Measurements from ENCODE around the gene HYAL3. TPM values are rescaled to one million over a fixed set of nuclear protein-coding genes. Genes with fewer than 3 reads are reported as not detected.

The HYAL3 gene
- polyA plus RNA-seq, 1 experiment, result 3.0 TPM

DNA sequence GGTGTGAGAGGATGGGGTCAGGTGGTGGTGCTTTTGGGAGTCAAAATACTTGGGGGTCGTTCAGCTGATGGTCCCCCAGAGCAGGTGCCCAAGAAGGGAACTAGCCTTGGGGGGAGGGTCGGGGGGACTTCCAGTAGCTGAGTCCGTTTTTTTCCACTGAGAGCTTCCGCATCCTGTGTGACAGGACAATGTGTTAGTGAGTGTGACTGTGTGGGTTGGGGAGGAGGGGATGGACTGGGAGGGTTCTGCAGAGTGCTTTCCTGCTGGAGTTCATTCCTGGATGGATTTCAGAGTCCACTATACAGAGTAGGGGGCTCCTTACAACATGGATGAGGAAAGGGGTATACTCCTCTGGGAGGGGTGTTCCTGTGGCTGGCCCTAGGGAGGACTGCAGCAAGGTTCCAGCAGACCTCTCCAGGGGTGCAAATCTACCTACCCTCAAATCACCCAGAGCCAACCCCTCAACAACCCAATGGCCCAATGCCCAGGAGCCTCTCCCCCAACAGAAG lies 23.9 kb upstream of the HYAL3 start:
- no peak for DNase-seq (ENCODE audit: low read depth, low spot score)
- Histone ChIP-seq H3K4me3 (ENCODE audit: low read depth, low read length) (no peak overlapping the region), H3K27me3 (ENCODE audit: control insufficient read depth, insufficient read depth, low read length) (no peaks in the 10 kb centered on the region), H3K27ac (ENCODE audit: low read depth, low read length) (no peak overlapping the region), H3K9me3 (ENCODE audit: control insufficient read depth, insufficient read depth, low read length) (no peaks in the 10 kb centered on the region; the same call in 1 of the 2 replicates)
- TF ChIP-seq, protein P1, sequence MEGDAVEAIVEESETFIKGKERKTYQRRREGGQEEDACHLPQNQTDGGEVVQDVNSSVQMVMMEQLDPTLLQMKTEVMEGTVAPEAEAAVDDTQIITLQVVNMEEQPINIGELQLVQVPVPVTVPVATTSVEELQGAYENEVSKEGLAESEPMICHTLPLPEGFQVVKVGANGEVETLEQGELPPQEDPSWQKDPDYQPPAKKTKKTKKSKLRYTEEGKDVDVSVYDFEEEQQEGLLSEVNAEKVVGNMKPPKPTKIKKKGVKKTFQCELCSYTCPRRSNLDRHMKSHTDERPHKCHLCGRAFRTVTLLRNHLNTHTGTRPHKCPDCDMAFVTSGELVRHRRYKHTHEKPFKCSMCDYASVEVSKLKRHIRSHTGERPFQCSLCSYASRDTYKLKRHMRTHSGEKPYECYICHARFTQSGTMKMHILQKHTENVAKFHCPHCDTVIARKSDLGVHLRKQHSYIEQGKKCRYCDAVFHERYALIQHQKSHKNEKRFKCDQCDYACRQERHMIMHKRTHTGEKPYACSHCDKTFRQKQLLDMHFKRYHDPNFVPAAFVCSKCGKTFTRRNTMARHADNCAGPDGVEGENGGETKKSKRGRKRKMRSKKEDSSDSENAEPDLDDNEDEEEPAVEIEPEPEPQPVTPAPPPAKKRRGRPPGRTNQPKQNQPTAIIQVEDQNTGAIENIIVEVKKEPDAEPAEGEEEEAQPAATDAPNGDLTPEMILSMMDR (IDR thresholded peaks at IDR 0.05; ENCODE audit: low read depth, low read length), result no peak
- ChIA-PET POLR2A (no interaction called here), CTCF (interaction anchor here (0.7 to 1.4 kb wide), 3 partner anchors 13 to 90 kb away, joined by 3 read pairs; no protein-coding TSS in a partner anchor)

DNA sequence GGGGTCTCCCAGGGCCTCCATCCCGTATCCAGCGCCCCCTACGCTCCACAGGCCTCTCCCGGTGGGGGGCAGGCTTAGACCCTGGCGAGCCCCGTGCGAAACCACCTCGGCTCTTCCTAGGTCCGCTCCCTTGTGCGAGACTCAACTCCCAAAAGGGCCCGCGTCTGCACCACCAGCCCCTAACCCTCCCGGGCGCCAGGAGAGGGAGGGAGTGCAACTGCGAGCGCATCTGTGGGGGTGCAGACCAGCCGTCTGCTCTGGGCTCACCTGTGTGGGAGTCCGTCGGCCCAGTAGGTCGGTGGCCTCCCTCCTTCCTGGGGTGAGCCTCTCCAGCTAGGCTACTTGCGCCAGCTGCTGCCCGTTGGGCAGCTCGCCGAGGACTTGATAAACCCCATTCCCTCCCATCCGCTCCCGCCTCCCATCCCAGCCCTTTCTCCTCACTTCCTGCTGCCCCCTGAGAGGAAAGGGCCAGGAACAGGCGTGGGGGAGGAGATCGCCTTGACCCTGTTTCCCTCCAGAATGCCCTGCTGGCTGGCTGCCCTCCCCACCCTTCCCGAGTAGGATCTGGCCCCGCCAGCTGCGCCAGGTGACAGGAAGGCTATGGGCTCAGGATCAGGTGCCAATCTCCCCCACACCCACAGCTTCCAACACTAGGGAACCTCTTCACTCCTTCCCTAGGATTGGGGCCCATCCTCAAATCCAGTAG lies 23.3 kb upstream of the HYAL3 start, which contains the start of gene HYAL2:
Gene HYAL2 (minus strand): TSS at position 360 of the 706 bp plus-strand sequence. CDS start 2,256 bp downstream, outside the sequence.
- Histone ChIP-seq H3K27ac (ENCODE audit: low read depth, low read length) (peak within 1 kb of the TSS; percentile 93), H3K27me3 (ENCODE audit: control insufficient read depth, insufficient read depth, low read length) (no peaks in the 10 kb centered on the region), H3K4me3 (ENCODE audit: low read depth, low read length) (peak within 1 kb of the TSS; percentile 83), H3K9me3 (ENCODE audit: control insufficient read depth, insufficient read depth, low read length) (no peaks in the 10 kb centered on the region; the same call in 1 of the 2 replicates)
- ChIA-PET POLR2A (no interaction called here), CTCF (interaction anchor here (0.7 to 1.4 kb wide), 2 partner anchors 14 to 62 kb away, joined by 3 read pairs; no protein-coding TSS in a partner anchor)
- no peak for DNase-seq (ENCODE audit: low read depth, low spot score)
- TF ChIP-seq, protein P1 (IDR thresholded peaks at IDR 0.05; ENCODE audit: low read depth, low read length), result no peak

DNA sequence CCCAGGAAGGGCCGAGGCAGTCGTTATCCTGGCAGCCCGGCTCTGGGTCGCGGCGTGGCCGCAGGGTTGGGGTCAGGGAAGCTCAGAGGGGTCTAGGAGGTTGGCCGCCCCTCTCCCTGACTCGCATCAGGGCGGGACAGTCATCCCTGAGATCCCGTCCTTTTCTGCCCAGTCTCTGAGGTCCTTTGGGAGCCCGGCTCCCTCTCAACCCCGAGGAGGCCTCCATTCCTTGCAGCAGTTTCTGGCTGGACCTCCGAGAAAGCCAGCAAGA lies 22.8 kb upstream of the HYAL3 start:
- no peak overlapping the region for H3K27ac ChIP-seq (ENCODE audit: low read depth, low read length)
- TF ChIP-seq, protein P1 (IDR thresholded peaks at IDR 0.05; ENCODE audit: low read depth, low read length), result no peak
- DNase-seq (ENCODE audit: low read depth, low spot score), result no peak
- peak overlapping the region; percentile 83 for H3K4me3 ChIP-seq (ENCODE audit: low read depth, low read length)
- no peaks in the 10 kb centered on the region; the same call in 1 of the 2 replicates for H3K9me3 ChIP-seq (ENCODE audit: control insufficient read depth, insufficient read depth, low read length)
- no peaks in the 10 kb centered on the region for H3K27me3 ChIP-seq (ENCODE audit: control insufficient read depth, insufficient read depth, low read length)
- ChIA-PET CTCF (interaction anchor here (1.4 kb wide), 1 partner anchor 62 kb away, joined by 3 read pairs; no protein-coding TSS in a partner anchor), POLR2A (interaction anchor here (0.8 kb wide), 1 partner anchor 30 kb away, joined by 3 read pairs; the partner anchor contains the start of gene IFRD2)

DNA sequence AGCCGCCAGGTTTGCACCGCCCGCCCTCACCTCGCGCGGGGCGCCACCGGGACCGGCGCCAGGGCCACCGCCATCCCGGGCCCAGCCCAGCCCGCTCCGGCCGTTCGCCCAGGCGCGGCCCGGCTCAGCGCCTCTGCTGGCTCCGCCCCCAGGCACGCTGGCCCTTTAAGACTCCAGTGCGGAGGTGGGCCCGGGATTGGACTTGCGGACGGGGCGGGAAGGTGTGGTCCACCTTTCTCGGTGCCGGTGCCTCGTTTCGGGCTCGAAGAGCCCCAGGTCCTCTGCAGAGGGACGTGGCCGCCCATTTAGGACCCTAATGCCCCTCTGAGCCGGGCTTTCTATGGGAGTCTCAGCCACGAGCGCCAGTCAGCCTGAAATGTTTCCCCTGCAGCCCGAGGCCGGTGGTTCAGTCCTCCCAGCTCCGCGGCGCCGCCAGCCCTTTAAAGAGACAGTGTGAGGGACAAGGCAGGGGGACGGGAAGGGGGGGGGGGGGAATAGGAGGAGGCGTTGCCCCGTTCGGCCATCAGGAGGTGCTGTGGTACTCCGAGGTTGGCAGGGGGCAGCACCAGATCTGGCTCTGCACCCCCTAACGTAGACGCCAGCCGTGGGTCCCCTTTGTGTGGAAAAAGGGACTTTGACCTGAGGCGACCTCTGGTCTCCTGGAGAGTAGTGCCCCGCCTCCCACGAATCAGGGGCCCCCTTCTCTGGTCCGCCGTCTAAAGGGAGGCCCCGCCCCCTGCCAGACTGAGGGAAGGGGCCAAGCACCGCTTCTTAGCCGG lies 22.3 kb upstream of the HYAL3 start:
- Histone ChIP-seq H3K4me3 (ENCODE audit: low read depth, low read length) (peak overlapping the region; percentile 83), H3K9me3 (ENCODE audit: control insufficient read depth, insufficient read depth, low read length) (no peaks in the 10 kb centered on the region; the same call in 1 of the 2 replicates), H3K27me3 (ENCODE audit: control insufficient read depth, insufficient read depth, low read length) (no peaks in the 10 kb centered on the region), H3K27ac (ENCODE audit: low read depth, low read length) (peak overlapping the region; percentile 93)
- CTCF ChIA-PET, result interaction anchor here (0.6 to 1.4 kb wide), 8 partner anchors 9 to 154 kb away, joined by 3 to 5 read pairs (median 3); no protein-coding TSS in a partner anchor
- peak; percentile 61 for DNase-seq (ENCODE audit: low read depth, low spot score)
- POLR2A ChIA-PET, result interaction anchor here (0.6 to 0.8 kb wide), 3 partner anchors 19 to 58 kb away, joined by 3 to 9 read pairs (median 3); partner anchors contain the start of genes IFRD2 and RASSF1
- TF ChIP-seq, protein P1 (IDR thresholded peaks at IDR 0.05; ENCODE audit: low read depth, low read length), result peak; percentile 49
